Heart right ventricle (tissue), 16 donors: Measurements from ENCODE around the gene FARSB. TPM values are rescaled to one million over a fixed set of nuclear protein-coding genes. Genes with fewer than 3 reads are reported as not detected.
A peak's percentile ranks its signal among the peaks of the same experiment; 100 is the strongest.

Experiments
- ATAC-seq, 8 donors: fragments of 200-7000 bp; cut with Tn5 transposase; one replicate each; pipeline ENCODE4 v1.9.1; 2020; ENCODE audit warnings: mild to moderate bottlenecking in 8 of 8, moderate library complexity in 8 of 8, moderate number of reproducible peaks in 1 of 8
- DNase-seq, 2 donors: peaks; one replicate each; pipeline ENCODE4 v3.0.0-alpha.2; 2020
- H3K27ac ChIP-seq, 10 donors: fragments of 200-600 bp; sonication (generic) in 2 of 10; one replicate each; pipeline versions ENCODE4 v1.5.0 to v1.8.0; 2020 to 2022; ENCODE audit warnings: mild to moderate bottlenecking in 3 of 10
- H3K27me3 ChIP-seq, 7 donors: fragments of 200-600 bp; one replicate each; pipeline ENCODE4 v1.8.0; 2021 to 2022; ENCODE audit warnings: mild to moderate bottlenecking in 2 of 7
- H3K36me3 ChIP-seq, 9 donors: fragments of 200-600 bp; sonication (generic) in 1 of 9; one replicate each; pipeline versions ENCODE4 v1.5.0 to v1.8.0; 2020 to 2022; ENCODE audit warnings: mild to moderate bottlenecking in 2 of 9
- H3K4me1 ChIP-seq, 9 donors: fragments of 200-600 bp; sonication (generic) in 1 of 9; one replicate each; pipeline versions ENCODE4 v1.5.0 to v1.8.0; 2020 to 2022; ENCODE audit warnings: mild to moderate bottlenecking in 4 of 9
- H3K4me3 ChIP-seq, 10 donors: fragments of 200-600 bp; sonication (generic) in 2 of 10; one replicate each; pipeline versions ENCODE4 v1.5.0 to v1.8.0; 2020 to 2022; ENCODE audit warnings: mild to moderate bottlenecking in 7 of 10, moderate library complexity in 2 of 10
- H3K9me3 ChIP-seq, 11 donors: fragments of 200-600 bp in 10 of 11; sonication (generic) in 2 of 11; one replicate each; pipeline versions ENCODE4 v1.5.0 to v1.8.0; 2013 to 2022; ENCODE audit warnings: mild to moderate bottlenecking in 2 of 11, control low read depth in 1 of 11, moderate library complexity in 1 of 11
- CTCF ChIP-seq, 9 donors: fragments of 200-600 bp; sonication (generic) in 2 of 9; IDR thresholded peaks; one replicate each; pipeline versions ENCODE4 v1.5.0 to v1.8.0; 2021 to 2022; ENCODE audit warnings: antibody characterized with exemption in 9 of 9, mild to moderate bottlenecking in 5 of 9, moderate library complexity in 1 of 9
- WGBS, 2 donors: extraction: QIAGEN DNeasy Blood & Tissue Kit; methylation state at CpG; one replicate each; pipeline ENCODE4 v1.1.7; 2013; ENCODE audit warnings: inconsistent platforms in 1 of 2; 5-methylcytosine and 5-hydroxymethylcytosine counted together
- intact Hi-C, 10 donors: fragments of 100-400 bp; cut with DNase I; formaldehyde crosslinking; loops; one replicate each; pipeline versions ENCODE4 v1.11.1 to v1.14.2; 2022
- polyA plus RNA-seq, 2 donors: library from polyadenylated mRNA; stranded (reverse); fragments of 200-250 nt; gene quantifications; one replicate each; pipeline ENCODE4 v1.2.3, GENCODE V29; 2013
- total RNA-seq, 10 donors: library from RNA; stranded (reverse); fragmentation: NEBNext Ultra II Directional in 3 of 10; extraction: Animal tissue kit (Norgen Biotek cat#: 25700) in 3 of 10; gene quantifications; one replicate each; pipeline versions ENCODE4 v1.2.1 to v1.2.4, GENCODE V29; 2021 to 2023
- donor health status: Arrhythmogenic right ventricular cardiomyopathy.
- donor health status: ischemic (EF 13 %, LVEDD 7.1; RV severe dilation, severe dysfunction).
- donor health status: healthy with polysubstance abuse.
- donor health status: DM: no; HTN: yes; CAD: no.
- donor health status: DM: no; HTN: no; CAD: no.
- donor health status: ischemic (EF 25% LVEDD 6.9; RV normal size, moderate dysfunction).
- donor health status: ischemic (EF 25% LVEDD 5.7; RV mildly dilated, moderate dysfunction).
- donor health status: healthy.
- donor health status: DM: yes; HTN: yes; CAD: no.
- donor health status: Ischemic cardiomyopathy.
- donor health status: ischemic (EF 35%, LVEDD 5.7; RV mildly dilated, moderate dysfunction).
- donor health status: nonischemic (EF 11% LVEDD 7.7; RV severe dilation, severe dysfunction).
- donor health status: DM: yes; HTN: yes; CAD: no.
- donor health status: PGD.
- donor health status: ischemic (EF 29% LVEDD 5.4; RV normal size, mild dysfunction).
- donor health status: nonischemic (EF 23%, LVEDD 6.1; RV moderate dilation, normal function).

FARSB gene
- total and polyA plus RNA-seq, 12 donors = 12.1 to 26.6 (median 20.5) TPM

- H3K4me3 ChIP-seq = no peak overlapping the region
- no peaks in the 10 kb centered on the region for H3K27me3 ChIP-seq
- DNase-seq (no peak), ATAC-seq (no peak)
- peaks cover 0 to 6% (median 0%) of the 10 kb centered on the region in 9 donors for H3K4me1 ChIP-seq
- 93 to 96% methylated on average over 2 of the region's 2 CpGs for WGBS, 2 donors
- H3K27ac ChIP-seq = no peak overlapping the region
- intact Hi-C loops = loop anchor here in 3 of 10 donors (2.0 to 10.0 kb wide), 2 partner anchors 297 to 561 kb away; no protein-coding TSS in a partner anchor
- peaks cover 0 to 91% (median 7%) of the 10 kb centered on the region in 9 donors for H3K36me3 ChIP-seq
- no peak for TF ChIP-seq CTCF (IDR thresholded peaks at IDR 0.05)
- no peaks in the 10 kb centered on the region for H3K9me3 ChIP-seq
Observed at GRCh38 chr2:222615320-222615719, 40.6 kb downstream of the FARSB start.

GRCh38 chr2:222613715-222614331 is 42.1 kb downstream of the FARSB start:
- Histone ChIP-seq H3K9me3 (no peaks in the 10 kb centered on the region), H3K27me3 (no peaks in the 10 kb centered on the region), H3K4me3 (no peak overlapping the region), H3K4me1 (peaks cover 0 to 6% (median 0%) of the 10 kb centered on the region in 9 donors), H3K36me3 (peaks cover 0 to 91% (median 7%) of the 10 kb centered on the region in 9 donors), H3K27ac (no peak overlapping the region)
- TF ChIP-seq CTCF (IDR thresholded peaks at IDR 0.05) = peak; percentile 53 to 81 (median 73)
- intact Hi-C loops = loop anchor here in 9 of 10 donors (1.0 to 10.0 kb wide), 5 partner anchors 295 to 559 kb away; no protein-coding TSS in a partner anchor
- WGBS, 2 donors = 51 to 52% methylated on average over 3 of the region's 3 CpGs
- ATAC-seq = peak in 3 of 8 donors; percentile 51 to 63 (median 57)
- DNase-seq = no peak

GRCh38 chr2:222611684-222612083 is 44.2 kb downstream of the FARSB start:
- H3K4me3 ChIP-seq = no peak overlapping the region
- 94% methylated on average over 4 of the region's 4 CpGs for WGBS, 2 donors

GRCh38 chr2:222610746-222611145 is 45.1 kb downstream of the FARSB start:
- WGBS, 2 donors = 71 to 81% methylated on average over 1 of the region's 1 CpG
- peak in 3 of 9 donors; percentile 7 to 30 (median 29) for TF ChIP-seq CTCF (IDR thresholded peaks at IDR 0.05)
- peaks cover 0 to 86% (median 7%) of the 10 kb centered on the region in 9 donors for H3K36me3 ChIP-seq
- H3K4me3 ChIP-seq = no peak overlapping the region
- no peaks in the 10 kb centered on the region for H3K9me3 ChIP-seq
- no peaks in the 10 kb centered on the region for H3K27me3 ChIP-seq
- H3K4me1 ChIP-seq = peaks cover 0 to 6% (median 0%) of the 10 kb centered on the region in 9 donors
- peak in 1 of 8 donors; percentile 44 for ATAC-seq
- DNase-seq = no peak
- intact Hi-C loops = loop anchor here in 8 of 10 donors (2.0 to 10.0 kb wide), 4 partner anchors 292 to 556 kb away; no protein-coding TSS in a partner anchor
- H3K27ac ChIP-seq = no peak overlapping the region

More at GRCh38 chr2:222611684-222612083, 44.2 kb downstream of the FARSB start:
- no peak for ATAC-seq
- no peak for DNase-seq
- Histone ChIP-seq H3K4me1 (peaks cover 0 to 6% (median 0%) of the 10 kb centered on the region in 9 donors), H3K9me3 (no peaks in the 10 kb centered on the region), H3K36me3 (peaks cover 0 to 93% (median 7%) of the 10 kb centered on the region in 9 donors), H3K27me3 (no peaks in the 10 kb centered on the region), H3K27ac (no peak overlapping the region)
- intact Hi-C loops = loop anchor here in 8 of 10 donors (2.0 to 10.0 kb wide), 4 partner anchors 293 to 557 kb away; no protein-coding TSS in a partner anchor
- no peak for TF ChIP-seq CTCF (IDR thresholded peaks at IDR 0.05)
